ENCODE results near the gene ARHGAP44. TPM values are rescaled to one million over a fixed set of nuclear protein-coding genes. Genes with fewer than 3 reads are reported as not detected.

The ARHGAP44 gene
- total and polyA plus RNA-seq, 12 donors, result 4.0 to 10.6 (median 8.4) TPM

DNA sequence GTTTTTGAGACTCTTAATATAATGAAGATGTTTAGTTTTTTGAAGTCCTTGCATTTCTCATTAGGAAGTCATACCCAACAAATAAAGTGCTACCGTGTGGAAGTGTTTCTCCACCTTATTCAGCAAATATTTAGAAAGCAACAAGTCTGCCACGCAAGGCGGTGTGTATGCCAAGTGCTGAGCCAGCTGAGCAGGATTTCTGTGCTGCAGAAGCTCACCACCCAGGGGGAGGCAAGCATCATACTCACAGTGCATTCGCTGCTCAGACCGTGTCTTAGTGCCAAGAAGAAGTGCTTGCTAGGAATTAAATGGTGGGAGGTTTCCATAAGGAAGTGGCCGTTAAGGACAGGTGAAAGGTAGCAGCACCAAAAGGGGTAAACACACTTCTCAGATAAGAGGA lies 111.2 kb downstream of the ARHGAP44 start:
- no peak for DNase-seq
- no peak for ATAC-seq

DNA sequence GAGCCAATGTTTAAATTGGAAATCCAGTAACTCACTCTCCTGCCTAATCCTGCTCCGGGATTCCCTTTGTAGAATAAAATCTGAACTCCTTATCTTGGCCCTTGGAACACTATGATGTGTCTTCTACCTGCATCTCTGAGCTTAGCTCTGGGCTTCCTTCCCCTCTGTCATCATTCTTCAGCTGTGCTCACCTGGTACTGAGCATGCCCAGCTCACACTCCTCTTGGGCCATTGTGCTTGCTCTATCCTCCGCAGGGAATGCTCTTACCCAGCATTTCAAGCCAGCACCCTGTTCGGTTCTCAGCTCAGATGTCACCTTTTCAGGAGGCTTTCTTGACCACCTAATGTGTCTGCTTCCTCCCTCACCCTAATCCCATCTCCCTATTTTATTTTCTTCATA lies 112.7 kb downstream of the ARHGAP44 start:
- peaks cover 0 to 10% (median 0%) of the 10 kb centered on the region in 11 donors for H3K9me3 ChIP-seq
- TF ChIP-seq, protein P1, sequence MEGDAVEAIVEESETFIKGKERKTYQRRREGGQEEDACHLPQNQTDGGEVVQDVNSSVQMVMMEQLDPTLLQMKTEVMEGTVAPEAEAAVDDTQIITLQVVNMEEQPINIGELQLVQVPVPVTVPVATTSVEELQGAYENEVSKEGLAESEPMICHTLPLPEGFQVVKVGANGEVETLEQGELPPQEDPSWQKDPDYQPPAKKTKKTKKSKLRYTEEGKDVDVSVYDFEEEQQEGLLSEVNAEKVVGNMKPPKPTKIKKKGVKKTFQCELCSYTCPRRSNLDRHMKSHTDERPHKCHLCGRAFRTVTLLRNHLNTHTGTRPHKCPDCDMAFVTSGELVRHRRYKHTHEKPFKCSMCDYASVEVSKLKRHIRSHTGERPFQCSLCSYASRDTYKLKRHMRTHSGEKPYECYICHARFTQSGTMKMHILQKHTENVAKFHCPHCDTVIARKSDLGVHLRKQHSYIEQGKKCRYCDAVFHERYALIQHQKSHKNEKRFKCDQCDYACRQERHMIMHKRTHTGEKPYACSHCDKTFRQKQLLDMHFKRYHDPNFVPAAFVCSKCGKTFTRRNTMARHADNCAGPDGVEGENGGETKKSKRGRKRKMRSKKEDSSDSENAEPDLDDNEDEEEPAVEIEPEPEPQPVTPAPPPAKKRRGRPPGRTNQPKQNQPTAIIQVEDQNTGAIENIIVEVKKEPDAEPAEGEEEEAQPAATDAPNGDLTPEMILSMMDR (IDR thresholded peaks at IDR 0.05), result no peak
- WGBS, 2 donors, result 84 to 86% methylated on average over 3 of the region's 3 CpGs
- H3K27me3 ChIP-seq, result no peaks in the 10 kb centered on the region
- no peak overlapping the region for H3K4me3 ChIP-seq
- DNase-seq (no peak), ATAC-seq (no peak)
- peaks cover 0 to 7% (median 0%) of the 10 kb centered on the region in 9 donors for H3K36me3 ChIP-seq
- H3K27ac ChIP-seq, result no peak overlapping the region
- intact Hi-C loops (cut with DNase I), result no loop called here
- H3K4me1 ChIP-seq, result no peaks in the 10 kb centered on the region

More for the DNA sequence above, 111.2 kb downstream of the ARHGAP44 start:
- WGBS, 2 donors, result 91 to 92% methylated on average over 6 of the region's 6 CpGs
- no peaks in the 10 kb centered on the region for H3K27me3 ChIP-seq
- no peak overlapping the region for H3K4me3 ChIP-seq
- H3K36me3 ChIP-seq, result peaks cover 0 to 9% (median 0%) of the 10 kb centered on the region in 9 donors
- H3K9me3 ChIP-seq, result peaks cover 0 to 7% (median 0%) of the 10 kb centered on the region in 11 donors
- TF ChIP-seq, protein P1 (IDR thresholded peaks at IDR 0.05), result no peak
- no peaks in the 10 kb centered on the region for H3K4me1 ChIP-seq
- H3K27ac ChIP-seq, result no peak overlapping the region
- intact Hi-C loops (cut with DNase I), result no loop called here

DNA sequence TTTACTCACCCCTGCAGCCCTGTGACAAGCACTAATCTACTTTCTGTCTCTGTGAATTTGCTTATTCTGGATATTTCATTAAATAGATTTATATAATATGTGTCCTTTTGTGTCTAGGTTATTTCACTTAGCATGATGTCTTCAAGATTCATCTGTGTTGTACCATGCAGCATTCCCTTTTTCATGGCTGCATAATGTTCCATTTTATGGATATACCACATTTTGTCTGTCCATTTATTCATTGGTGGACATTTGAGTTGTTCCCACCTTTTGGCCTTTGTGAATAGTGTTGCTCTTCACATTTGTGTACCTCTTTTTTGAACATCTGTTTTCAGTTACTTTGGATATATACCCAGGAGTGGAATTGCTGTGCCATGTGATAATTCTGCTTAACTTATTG lies 118.2 kb downstream of the ARHGAP44 start:
- no peak for ATAC-seq
- no peak for DNase-seq
- intact Hi-C loops (cut with DNase I), result no loop called here
- Histone ChIP-seq H3K27me3 (no peaks in the 10 kb centered on the region), H3K4me3 (no peak overlapping the region), H3K27ac (no peak overlapping the region), H3K9me3 (peaks cover 0 to 11% (median 6%) of the 10 kb centered on the region in 11 donors), H3K4me1 (no peaks in the 10 kb centered on the region), H3K36me3 (peaks cover 0 to 6% (median 0%) of the 10 kb centered on the region in 9 donors)
- TF ChIP-seq, protein P1 (IDR thresholded peaks at IDR 0.05), result no peak

DNA sequence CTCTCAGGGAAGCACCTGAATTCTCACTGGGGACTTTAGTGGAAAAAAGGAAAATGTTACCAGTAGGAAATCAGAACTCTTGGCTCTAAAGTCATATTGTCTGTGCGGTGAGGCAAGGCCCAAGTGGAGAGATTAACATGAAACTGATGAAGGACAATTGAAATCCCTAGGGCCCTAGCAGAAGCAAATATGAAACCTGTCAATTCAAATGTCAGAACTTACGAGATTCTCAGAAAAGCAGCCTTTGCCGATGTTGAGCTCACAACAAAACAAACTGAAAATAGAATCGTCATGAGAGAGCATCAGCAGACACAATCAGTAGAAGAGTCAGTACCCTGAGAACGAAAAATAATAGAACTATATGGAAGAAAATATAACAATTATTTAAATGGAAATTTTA lies 119.7 kb downstream of the ARHGAP44 start:
- 84 to 87% methylated on average over 5 of the region's 5 CpGs for WGBS, 2 donors
- ATAC-seq (no peak), DNase-seq (no peak)
- H3K27ac ChIP-seq, result no peak overlapping the region
- peaks cover 0 to 11% (median 6%) of the 10 kb centered on the region in 11 donors for H3K9me3 ChIP-seq
- TF ChIP-seq, protein P1 (IDR thresholded peaks at IDR 0.05), result no peak
- no peaks in the 10 kb centered on the region for H3K27me3 ChIP-seq
- H3K4me1 ChIP-seq, result no peaks in the 10 kb centered on the region
- peaks cover 0 to 6% (median 0%) of the 10 kb centered on the region in 9 donors for H3K36me3 ChIP-seq
- no peak overlapping the region for H3K4me3 ChIP-seq
- intact Hi-C loops (cut with DNase I), result no loop called here

Data from heart right ventricle (tissue), 16 donors.